ENCODE data around the gene LDHD.
"Not testable (repeated sequence)": the region's sequence is repeated elsewhere in the genome, so short reads cannot be mapped to it uniquely, and the experiment has no call there.

LDHD gene

DNA sequence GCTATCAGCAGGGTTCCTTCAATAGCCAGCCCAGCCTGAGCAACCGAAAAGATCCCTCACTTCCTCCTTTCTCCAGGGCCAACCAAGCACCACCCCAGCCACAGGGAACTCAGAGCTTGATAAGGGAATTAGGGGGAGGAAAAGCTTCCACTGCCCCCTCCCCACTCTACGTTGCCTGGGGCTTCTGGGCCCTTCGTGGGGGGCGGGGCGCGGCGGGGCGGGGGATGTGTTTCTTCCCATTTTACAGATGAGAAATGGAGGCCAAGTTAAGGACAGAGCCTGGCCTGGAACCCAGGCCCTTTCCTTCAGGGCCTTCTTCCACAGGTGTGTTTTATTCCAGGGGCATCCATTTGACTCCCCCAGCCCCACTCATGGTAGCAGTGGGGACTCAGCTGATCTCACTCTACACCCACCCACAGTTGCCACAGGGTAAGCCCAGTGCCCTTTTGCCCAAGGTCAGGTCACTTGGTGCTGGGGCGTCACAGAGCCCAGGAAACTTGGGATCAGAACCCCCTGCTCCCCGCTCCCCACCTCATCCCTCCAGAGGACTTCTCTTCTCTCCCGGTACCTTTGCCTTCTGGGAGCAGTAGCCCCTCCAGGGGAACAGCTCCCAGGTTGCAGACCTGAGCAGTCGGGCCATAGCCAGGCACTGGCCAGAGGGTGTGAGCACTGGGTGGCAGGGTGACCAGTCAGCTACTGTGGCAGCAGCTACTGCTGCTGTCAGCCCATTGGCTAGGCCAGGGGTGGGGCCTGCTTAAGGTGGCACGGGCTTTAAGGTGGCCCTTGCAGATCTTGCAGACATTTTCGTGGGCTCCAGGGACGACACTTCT, at the start of gene LDHD:
LDHD (minus strand) TSS at position 700 of the 830 bp plus-strand sequence; CDS start at position 640, 60 bp downstream.
- DNase-seq, result peak; percentile 15 to 86 (median 80)

- no peak for DNase-seq
These were observed 43.8 kb upstream of the LDHD start for GRCh38 chr16:75160386-75160785.

GRCh38 chr16:75152635-75153034, 36.1 kb upstream of the LDHD start:
- DNase-seq, result no peak

- no peak for DNase-seq
These were observed 35.2 kb upstream of the LDHD start for GRCh38 chr16:75151798-75152197.

DNA sequence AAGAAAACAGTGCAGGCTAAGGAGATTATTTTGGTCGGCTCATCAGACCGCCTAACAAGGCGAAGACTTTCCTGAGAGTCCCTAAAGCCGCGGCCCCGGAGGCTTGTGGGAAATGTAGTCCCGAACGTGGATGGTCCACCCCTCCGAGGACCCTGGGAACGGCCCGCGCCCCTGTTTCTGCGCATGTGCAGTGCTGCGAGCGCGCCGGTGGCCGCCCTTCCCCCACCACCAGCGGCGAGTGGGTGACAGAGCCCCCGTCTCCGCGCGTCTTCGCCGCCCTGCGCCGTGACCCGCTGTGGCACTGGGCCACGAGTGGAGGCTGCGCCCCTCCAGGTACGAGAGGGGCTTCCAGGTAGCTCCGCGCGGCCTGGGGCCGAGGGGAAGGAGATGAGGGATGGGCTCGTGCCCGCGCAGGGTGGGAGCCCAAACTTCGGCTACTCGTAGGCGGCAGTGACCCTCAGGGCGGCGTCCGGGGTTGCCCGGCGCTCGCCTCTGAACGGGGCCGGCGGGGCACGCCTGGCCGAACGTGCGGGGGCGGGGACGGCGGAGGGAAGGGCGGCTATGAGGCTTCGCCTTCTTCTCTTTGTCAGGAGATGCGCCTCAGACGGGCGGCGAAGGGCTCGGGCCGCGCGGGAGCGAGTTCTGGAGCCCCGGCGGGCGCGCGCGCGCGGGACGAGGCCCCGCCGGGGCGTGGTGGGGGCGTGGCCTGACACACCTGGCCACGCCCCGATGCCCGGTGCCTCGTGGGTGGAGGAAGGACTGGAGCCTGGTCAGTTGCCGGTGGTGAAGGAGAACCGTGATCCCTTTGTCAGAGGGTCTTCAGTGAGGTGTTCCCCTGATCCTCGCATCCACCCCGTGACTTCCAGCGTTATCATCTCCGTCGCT, 32.0 kb upstream of the LDHD start, which contains the start of gene ZFP1:
ZFP1 (plus strand) TSS at position 214 of the 885 bp plus-strand sequence. CDS start 4,428 bp downstream, outside the sequence.
- peak; percentile 53 to 93 (median 88) for DNase-seq

DNA sequence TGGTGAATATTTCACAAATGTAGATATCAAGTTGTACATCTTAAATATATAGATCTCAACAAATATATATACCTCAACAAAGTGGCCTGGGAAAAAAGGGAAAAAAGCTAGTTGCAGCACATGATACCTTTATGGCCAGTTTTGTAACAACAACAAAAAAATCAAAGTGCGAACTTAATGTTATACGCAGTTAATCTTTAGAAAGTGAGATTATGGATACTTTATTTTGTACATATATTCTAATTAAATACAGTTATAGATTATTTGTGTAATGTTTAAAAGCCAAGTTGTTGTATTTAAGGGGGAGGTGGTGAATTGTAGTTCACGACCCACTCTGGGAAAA, 31.4 kb upstream of the LDHD start:
- no peak for DNase-seq

- no peak for DNase-seq
These were observed 27.4 kb upstream of the LDHD start for GRCh38 chr16:75143941-75144340.

DNA sequence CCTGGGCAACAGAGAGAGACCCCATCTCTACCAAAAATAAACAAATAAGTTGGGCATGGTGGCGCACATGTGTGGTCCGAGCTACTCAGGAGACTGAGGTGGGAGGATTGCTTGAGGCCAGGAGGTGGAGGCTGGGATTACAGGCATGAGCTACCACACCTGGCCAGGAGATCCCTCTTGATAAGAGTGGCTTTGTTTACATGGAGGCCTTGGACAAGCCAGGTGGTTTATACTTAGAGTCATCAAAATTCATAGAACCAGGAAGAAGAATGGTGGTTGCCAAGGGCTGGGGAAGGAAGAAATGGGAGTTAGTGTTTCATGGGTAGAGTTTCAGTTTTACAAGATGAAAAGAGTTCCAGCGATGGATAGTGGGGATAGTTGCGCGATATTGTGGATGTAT, 22.9 kb upstream of the LDHD start:
- no peak for DNase-seq

GRCh38 chr16:75138636-75139035, 22.1 kb upstream of the LDHD start:
- DNase-seq, result no peak

GRCh38 chr16:75138233-75138632, 21.7 kb upstream of the LDHD start:
- no peak for DNase-seq

- DNase-seq, result no peak
These were observed 14.5 kb upstream of the LDHD start for GRCh38 chr16:75131081-75131480.

GRCh38 chr16:75130150-75130771, 13.7 kb upstream of the LDHD start:
- DNase-seq, result no peak

GRCh38 chr16:75129421-75130149, 13.0 kb upstream of the LDHD start:
- DNase-seq, result not testable (repeated sequence)

DNA sequence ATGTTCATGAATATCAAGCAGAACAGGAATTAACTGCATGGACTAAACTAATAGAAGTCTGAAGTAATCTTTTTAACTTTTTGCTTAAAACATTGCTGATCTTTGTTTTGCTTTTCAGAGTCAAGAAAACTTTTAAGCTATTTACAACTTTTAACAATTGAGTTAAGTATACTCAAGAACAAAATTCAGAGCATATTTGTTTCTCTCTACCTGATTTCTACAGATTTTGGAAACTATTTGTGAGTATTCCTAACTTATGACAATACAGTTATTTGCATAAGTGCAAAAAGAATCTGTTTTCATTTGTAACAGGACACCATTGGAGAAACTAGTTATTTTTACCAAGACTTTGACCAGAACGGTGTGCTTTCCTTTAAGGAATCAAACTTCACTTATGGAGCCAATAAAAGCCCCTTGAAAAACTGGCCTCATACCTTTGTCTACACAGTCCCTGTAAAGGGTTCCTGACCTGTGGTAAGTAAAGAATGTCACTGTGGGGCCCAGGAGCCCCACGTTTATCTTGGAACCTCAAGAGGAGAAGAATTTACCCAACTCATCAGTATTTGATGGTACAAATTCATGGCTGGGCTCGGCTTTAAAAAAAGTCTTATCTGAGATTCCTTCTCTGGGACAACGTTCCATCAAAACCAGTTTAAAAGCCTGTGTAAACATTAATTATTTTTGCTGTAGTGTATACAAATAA, 11.3 kb upstream of the LDHD start:
- DNase-seq, result no peak

- no peak for DNase-seq
These were observed 6.0 kb upstream of the LDHD start for GRCh38 chr16:75122609-75123008.

DNA sequence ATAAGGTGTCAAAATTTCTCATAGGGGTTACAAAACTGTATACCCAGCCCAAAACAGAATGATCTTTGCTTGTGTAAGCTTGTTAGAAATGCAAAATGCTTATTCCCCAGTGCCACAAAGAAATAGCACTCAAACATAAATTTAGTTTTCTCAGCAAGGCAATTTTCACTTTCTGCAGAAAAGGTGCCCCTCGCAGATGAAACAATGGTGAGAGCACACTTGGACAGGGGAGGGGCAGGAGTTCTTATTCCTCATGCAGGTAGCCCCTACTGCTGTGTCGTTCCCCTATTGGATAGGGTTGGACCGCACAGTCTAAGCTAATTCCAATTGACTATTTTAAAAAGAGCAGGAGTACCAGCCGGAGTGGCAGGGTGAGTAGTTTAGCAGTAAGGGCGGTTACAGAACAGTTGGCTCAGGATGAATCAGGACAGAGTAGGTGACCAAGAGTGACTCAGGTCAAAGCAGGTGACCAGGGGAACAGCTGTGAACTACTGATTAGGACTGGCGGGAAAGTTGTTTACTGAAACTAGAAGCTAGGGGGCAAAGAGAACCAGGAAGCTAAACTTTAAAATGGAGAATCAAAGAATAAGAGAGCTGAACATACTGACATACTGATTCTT, 5.5 kb upstream of the LDHD start:
- DNase-seq, result no peak

DNA sequence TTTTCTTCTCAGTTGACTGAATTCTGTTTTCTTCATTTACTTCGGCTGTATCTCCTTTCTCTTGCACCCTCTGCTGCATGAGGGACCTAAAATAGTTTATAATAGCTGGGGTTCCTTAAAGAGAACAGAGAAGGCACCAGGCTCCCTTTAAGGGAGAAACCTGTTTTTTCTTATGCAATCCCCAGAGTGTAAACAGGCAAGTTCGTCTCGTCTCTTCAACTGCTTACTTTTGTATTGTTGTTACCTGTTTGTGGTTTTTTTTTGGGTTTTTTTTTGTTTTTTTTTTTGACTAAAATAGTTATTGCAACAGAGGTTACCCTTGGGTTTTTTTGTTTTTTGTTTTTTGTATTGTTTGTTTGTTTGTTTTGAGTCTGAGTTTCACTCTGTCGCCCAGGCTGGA, 3.7 kb upstream of the LDHD start:
- no peak for DNase-seq

DNA sequence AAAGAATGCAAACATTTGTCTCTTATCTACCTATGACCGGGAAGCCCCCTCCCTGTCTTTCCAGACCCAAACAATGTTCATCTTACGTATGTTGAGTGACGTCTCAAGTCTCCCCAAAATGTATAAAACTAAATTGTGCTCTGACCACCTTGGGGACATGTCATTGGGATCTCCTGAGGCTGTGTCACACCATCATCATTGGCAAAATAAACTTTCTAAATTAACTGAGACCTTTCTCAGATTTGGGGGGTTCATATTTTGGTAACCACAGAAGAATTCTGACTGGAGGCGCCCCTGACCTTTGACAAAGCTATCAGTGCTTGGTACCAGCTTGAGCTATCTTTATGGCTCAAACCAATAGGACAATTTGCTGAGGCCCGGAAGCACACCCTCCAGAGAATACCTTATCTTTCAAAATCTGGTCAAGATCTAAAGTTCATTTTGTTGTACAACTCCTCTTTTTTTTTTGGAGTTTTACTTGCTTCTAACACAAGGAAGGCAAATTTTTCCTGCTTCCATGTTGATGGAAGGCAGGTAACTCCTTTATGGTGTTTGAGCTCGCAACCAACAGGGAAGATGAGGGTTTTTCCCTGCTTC, 2.5 kb upstream of the LDHD start:
- no peak for DNase-seq

DNA sequence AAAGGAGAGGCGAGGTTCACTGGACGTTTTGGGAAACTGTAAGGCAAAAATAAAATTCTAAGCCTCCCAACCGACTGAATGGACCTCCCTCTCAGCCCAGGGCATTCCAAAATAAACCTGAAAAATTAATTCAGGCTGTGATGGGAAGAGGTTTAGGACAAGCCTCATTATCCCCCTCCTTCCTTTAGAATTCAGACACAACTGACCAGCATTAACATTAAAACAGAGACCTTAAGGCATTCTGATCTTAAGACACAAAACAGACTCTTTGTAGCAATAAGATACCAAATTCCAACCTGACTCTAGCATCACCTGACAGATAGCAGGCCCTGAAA, 298 bp upstream of the LDHD start:
- DNase-seq, result no peak

- DNase-seq, result no peak
These were observed 1.4 kb downstream of the LDHD start for GRCh38 chr16:75114946-75115825.

Measured in C1 segment of cervical spinal cord (tissue), 14 donors.